Dermis blood vessel endothelial cell (primary cell): ENCODE data around the gene C13orf46. TPM values are rescaled to one million over a fixed set of nuclear protein-coding genes. Genes with fewer than 3 reads are reported as not detected.
A peak's percentile ranks its signal among the peaks of the same experiment; 100 is the strongest.
"Not testable (repeated sequence)": the region's sequence is repeated elsewhere in the genome, so short reads cannot be mapped to it uniquely, and the experiment has no call there.

Experiments used
- DNase-seq: peaks from one replicate; pipeline ENCODE4 v3.0.0; 2010
- total RNA-seq: library from RNA; depleted of rRNA; stranded (reverse); fragments of >200 nt; gene quantifications from 2 replicates; pipeline ENCODE4 v1.2.3, GENCODE V29; 2014

C13orf46 gene
- total RNA-seq, result 0.17 and 0.28 TPM in 2 replicates

DNA sequence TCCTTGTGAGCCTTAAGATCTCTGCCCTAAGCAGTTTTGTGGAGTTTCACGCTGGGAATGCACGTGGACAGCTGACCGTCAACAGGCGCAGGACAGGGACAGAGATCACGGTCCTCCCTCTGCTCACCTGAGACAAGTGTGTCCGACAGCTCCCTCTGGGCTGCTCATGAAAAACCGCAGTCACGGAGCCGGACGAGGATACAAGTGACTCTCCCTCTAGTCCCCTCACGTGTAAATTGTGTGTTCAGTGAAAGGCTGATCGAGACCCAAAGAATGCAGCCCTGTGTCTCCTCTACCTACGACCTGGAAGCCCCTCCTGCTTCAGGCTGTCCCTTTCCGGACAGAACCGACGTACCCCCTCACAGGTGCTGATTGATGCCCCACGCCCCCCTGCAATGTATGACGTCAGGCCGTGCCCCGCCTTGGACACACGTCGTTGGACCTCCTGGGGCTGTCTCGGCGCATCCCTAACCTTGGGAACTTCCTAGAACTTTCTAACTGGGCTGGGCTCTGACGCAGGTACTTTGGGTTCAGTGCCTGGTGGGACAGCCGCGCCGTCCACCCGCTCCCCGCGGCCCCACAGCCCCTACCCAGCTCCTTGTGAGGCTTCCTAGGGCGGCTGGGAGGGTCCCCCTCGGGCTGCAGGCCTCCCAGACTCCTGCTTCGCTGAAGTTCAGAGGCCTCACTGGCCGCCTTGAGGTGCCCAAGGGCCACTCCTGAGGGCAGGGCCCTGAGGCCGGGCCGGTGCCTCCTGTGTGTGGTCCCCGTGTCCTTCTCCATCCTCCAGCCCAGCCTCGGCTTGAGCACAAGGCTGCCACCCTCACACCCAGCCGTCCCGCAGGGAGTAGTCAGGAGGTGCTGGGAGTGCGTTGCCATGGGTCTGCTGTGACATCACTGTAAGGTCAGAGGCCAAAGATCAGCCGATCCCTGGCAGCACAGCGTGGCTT lies at the start of gene C13orf46:
Gene C13orf46 (minus strand): TSS at position 859 of the 947 bp plus-strand sequence. CDS start 79 bp downstream, at position 780.
- no peak for DNase-seq

DNA sequence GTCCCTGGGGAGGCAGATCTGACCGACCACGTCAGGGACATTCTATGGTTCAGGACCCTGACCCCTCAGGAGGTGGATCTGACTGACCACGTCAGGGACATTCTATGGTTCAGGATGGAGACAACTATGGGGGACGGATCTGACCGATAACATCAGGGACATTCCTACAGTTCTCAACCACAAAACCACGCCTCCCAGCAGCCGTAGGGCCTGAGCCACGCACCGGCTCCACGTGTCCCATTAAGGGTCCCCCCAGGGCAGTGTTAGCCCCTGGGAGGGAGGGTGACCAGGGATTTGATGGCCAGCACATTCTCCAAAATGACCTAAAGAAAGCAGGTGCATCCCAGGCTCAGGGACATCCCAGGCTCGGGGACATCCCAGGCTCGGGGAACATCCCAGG lies 49.0 kb upstream of the C13orf46 start:
- no peak for DNase-seq

DNA sequence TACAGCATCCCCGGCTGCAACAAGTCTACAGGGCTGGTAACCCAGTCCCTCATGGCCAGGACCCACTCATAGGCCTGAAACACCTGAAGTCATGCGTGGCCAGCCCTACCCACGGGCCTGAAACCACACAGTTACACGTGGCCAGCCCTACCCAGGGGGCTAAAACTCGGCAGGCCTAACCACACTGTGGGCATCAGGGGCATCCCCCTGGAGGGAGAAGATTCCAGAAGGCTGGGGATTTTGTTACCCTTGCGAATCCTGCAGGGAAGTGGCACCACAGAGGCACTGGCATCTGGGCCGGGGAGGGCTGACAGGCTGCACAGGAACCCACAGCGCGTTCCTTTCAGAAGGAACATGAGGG lies 48.4 kb upstream of the C13orf46 start:
- no peak for DNase-seq

- DNase-seq, result no peak
Measured at GRCh38 chr13:114021464-114022308, 47.8 kb upstream of the C13orf46 start.

DNA sequence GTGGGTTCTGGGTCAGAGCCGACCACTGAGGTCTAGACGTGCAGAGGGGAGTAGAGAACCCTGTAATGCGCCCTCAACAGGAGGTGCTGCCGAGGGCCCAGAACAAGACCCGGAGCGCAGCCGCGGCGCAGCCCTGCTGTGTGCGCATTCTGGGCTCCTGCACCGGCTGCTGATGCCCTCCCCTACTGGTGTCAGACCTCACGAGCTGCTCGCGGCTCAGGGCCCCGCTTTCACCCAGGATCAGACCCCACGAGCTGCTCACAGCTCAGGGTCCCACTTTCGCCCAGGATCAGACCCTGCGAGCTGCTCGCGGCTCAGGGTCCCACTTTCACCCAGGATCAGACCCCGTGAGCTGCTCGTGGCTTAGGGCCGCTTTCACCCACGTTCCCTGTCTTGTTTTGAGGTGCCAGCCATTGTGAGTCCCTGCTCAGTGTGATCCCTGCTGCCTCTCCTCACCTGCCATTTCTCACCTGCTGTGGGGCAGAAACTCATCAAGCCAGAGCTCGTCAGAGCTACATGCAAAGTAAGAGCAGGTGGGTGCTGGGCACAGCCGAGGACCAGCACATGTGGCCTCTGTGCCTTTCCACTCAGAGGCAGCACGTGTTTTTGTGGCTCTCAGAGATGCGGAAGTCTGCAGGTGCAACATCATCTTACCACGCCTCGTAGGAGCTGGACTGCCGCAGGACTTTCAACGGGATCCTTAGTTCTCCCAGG lies 47.0 kb upstream of the C13orf46 start:
- no peak for DNase-seq

DNA sequence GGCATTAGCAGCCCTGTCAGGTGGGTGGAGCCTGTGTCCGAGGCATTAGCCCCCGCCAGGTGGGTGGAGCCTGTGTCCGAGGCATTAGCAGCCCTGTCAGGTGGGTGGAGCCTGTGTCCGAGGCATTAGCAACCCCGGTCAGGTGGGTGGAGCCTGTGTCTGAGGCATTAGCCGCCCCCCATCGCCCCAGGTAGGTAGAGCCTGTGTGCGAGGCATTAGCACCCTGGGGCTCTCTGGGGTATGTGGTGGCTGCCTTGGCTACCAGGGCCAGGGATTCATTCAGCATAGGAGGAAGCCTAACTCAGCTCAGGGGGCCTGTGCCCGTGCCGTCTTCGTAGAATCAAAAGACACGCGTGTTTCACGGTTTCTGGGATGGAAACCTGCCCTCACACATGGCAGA lies 46.3 kb upstream of the C13orf46 start:
- DNase-seq, result not testable (repeated sequence)

- DNase-seq, result peak; percentile 35
Measured at GRCh38 chr13:114019367-114019766, 45.5 kb upstream of the C13orf46 start.

GRCh38 chr13:114018461-114019055 lies 44.7 kb upstream of the C13orf46 start:
- no peak for DNase-seq

DNA sequence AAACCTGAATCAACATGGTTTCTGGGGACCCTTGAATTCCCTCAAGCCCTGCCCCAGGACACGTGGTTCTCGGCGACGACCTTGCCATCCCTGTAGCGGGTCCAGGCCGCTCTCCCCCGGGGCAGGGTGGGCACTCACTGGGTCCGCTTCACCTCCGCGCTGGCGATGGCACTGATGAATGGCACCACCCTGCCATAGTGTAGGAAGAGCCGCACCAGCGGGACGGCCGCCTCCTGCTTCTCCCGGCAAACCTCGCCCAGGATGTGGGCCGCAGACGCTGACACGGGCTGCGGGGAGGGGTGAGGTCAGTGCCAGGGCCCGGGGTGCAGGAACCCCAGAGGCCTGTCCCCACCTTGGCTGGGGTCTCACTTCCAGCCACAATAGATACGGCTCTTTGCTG lies 44.1 kb upstream of the C13orf46 start:
- DNase-seq, result no peak

GRCh38 chr13:114017028-114017630 lies 43.3 kb upstream of the C13orf46 start:
- peak; percentile 22 for DNase-seq

DNA sequence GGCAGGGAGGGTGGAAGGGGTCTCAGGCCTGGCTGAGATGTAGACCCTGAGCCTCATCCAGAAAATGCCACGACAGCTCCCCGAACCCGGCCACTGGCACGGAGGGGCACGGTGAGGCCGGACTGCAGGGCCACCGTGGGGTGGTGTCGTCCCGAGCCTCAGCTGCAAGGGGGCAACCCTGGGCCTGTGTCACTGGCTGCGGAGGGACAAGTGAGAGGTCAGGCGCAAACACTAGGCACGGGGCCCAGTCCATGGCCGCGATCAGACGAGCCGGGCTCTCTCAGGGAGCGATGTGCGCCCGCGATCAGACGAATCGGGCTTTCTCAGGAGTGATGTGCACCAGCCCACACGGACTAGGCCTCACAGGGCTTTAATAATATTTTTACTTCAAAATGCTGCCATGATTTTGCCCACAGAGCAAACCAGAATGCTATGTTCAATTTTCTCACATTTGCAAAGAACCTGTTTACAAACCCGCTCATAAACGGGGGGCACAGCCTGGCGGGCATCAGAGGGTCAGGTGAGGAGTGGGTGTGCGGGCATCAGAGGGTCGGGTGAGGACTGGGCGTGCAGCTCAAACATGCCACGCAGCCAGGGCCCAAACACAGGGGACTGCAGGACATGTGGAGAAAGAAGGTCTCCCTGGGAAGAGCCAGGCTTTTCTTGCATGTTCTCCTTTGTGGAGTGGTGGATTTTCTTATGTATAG lies 42.6 kb upstream of the C13orf46 start:
- no peak for DNase-seq

DNA sequence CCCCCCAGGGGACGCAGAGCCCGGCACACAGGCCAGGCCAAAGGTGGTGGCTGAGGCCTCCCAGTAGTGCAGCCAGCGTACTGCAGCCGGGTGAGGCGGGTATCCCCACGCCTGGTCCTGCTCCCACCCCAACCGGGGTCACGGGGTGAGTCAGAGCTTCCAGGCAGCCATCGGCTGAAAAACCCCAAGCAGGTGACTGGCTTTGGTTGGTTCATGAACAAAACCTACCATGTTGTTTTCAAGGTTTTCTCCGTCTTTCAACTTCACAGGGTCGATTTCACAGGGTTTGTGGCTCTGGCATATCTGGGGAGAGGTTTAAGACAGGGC lies 42.1 kb upstream of the C13orf46 start:
- DNase-seq, result no peak

- DNase-seq, result no peak
Measured at GRCh38 chr13:114015111-114015968, 41.5 kb upstream of the C13orf46 start.

DNA sequence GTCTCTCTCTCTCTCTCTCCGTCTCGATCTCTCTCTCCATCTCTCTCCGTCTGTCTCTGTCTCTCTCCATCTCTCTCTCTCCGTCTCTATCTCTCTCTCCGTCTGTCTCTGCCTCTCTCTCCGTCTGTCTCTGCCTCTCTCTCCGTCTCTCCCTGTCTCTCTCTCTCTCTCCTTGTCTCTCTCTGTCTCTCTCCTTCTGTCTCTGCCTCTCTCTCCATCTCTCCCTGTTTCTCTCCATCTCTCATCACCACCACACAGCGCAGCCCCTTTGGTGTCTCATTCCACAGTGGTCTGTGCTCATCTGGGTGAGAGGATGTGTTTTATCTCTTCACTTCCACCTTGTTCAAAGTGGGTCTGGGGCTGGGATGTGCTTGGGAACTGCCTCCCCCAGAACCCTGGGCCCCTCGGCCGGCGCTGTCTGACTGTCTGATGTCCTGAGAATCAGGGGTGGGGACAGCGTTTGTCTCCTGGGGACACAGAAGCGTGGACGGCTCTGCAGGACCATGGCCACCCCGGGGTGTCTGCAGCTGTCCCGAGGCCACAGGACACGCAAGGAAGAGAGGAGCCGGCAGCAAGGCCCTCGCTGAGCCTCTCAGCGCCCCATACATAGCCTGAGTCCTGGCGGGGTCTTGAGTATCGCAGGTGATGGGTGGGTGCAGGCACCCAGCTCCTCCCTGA lies 40.2 kb upstream of the C13orf46 start:
- DNase-seq, result no peak

DNA sequence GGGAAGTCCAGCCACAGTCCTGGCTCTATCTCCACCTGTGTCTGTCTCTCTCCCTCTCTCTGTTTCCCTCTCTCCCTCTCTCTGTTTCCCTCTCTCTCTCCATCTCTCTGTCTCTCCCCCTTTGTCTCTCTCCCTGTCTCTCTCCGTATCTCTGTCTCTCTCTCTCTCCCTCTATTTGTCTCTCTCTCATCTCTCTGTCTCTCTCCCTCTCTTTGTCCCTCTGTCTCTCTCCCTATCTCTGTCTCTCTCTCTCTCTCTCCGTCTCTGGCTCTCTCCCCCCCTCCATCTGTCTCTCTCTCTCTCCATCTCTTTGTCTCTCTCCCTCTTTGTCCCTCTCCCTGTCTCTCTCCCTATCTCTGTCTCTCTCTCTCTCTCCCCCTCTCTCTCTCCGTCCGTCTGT lies 39.5 kb upstream of the C13orf46 start:
- no peak for DNase-seq

DNA sequence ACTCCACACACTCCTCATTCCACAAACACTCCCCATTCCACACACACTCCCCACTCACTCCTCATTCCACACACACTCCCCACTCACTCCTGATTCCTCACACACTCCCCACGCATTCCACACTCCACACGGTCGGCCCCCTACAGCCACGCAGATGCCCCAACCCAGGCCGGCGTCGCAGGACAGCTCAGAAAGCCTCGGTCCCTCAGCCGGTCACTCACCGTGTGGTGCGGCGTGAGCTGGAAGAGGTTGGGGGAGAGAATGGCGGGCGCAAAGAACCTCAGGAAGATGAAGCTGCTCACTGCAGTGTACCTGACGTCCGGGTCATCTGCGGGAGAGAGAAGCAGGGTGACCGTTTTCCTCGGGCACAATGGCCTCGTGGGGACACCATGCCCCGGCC lies 39.0 kb upstream of the C13orf46 start:
- DNase-seq, result no peak

- no peak for DNase-seq
Measured at GRCh38 chr13:114012141-114012540, 38.3 kb upstream of the C13orf46 start.

DNA sequence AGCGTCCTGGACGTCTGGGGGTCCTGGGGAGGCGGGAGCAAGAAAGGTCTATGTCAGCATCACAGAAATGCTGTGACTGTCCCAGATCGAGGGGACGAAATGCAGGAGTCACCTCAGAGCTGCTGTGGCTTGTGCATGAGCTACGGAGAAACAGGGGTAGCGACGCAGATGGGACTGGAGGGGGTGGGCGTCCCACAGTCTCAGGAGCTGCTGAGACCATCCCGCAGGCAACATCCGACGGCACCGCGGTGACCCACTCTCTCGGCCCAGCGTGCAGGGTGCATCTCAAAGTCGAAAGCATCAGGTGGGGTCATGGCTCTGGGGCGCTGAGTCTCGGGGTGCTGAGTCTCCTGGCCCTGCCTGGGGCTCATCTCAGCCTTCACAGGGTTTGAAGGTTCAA lies 37.4 kb upstream of the C13orf46 start:
- DNase-seq, result no peak

DNA sequence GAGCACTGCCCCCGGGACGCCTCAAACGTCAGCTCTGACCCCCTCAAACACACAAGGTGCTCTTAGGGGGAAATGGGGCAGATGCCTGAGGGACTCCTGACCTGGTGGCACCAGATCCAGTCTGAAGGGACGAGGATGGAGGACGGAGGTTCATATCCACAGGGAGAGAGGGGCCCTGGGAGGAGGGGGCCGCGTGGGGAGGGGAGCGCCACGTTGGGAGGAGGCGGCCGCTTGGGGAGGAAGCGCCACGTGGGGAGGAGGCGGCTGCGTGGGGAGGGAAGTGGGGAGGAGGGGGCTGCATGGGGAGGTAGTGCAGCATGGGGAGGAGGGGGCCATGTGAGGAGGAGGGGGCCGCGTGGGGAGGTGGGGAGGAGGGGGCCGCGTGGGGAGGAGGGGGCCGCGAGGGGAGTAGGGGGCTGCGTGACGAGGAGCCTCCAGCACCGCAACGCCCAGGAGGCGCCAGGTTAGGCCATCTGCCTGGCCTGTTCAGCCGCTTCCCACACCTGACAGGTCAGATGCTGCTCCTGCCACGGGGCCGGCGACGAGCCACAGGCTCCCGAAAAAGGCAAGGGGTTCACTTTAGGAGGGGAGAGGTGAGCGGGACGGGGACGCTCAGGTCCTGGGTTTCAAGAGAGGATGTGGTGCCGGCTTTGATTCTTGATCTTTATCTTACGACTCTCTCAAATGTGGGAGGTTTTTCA lies 36.7 kb upstream of the C13orf46 start:
- no peak for DNase-seq
